Right renal pelvis (tissue), 4 donors: ENCODE measurements around the gene NCBP2. TPM values are rescaled to one million over a fixed set of nuclear protein-coding genes. Genes with fewer than 3 reads are reported as not detected.

Source experiments
- DNase-seq, 4 donors: peaks; one replicate each; pipeline ENCODE4 v3.0.0-alpha.2; 2013; ENCODE audit warnings: low read depth in 4 of 4, low spot score in 3 of 4, missing footprints in 1 of 4
- polyA plus RNA-seq, 4 donors: library from polyadenylated mRNA; unstranded; fragments of 120-200 nt; gene quantifications; one replicate each; pipeline ENCODE4 v1.2.1, GENCODE V29; 2013; ENCODE audit not compliant: insufficient read length in 4 of 4

NCBP2 gene
- polyA plus RNA-seq, 4 donors = 96.1 to 108 (median 103) TPM

DNA sequence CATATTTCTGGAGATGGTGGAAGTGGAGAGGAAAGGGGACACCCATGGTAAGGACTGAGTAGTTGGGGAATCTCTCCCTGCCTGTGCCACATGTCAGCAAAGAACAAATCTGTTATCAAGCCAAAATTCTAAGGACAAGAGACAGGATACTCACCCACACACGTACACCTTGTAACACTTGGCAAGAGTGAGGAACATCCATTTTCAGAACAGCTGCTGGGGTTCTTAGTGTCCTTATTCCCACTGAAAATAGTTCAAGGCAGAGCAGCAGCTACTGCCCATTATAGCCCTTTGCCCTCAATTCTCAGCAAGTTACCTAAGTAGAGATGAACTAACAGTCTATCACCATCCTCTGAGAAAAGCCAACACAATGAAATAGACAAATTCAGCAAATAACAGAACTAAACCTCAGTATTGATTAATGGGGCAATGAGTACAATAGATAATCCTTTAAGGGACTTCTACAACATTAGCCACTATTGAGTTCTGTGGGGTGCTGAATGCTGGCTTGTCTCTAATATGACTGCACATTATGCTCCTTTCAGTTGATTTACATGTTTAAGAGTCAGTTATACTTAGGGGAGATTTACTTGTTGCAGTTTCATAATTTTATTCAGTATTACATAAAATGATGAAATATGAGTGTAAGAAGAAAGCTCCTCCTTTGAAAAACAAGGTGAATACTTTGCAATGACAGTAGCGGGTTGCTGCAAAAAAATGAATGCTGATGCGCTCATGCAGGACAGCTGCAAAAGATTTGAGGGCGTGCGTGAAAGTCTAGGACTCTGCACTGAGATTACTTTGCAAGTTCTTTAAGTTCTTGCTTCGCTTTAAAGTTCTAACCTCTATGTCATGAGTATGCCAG, 52.3 kb downstream of the NCBP2 start:
- DNase-seq = no peak

DNA sequence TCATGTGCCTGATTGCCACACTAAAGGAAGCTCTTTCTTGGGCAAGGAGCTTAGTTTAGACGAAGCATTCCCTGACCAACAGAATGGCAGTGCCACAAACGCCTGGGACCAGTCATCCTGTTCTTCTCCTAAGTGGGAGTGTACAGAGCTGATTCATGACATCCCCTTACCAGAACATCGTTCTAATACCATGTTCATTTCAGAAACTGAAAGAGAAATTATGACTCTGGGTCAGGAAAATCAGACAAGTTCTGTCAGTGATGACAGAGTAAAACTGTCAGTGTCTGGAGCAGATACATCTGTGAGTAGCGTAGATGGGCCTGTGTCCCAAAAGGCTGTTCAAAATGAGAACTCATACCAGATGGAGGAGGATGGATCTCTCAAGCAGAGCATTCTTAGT, 56.2 kb downstream of the NCBP2 start:
- DNase-seq = no peak

Other genes with a start within 250 kb of the NCBP2 start
- gene CEP19, start 230.3 kb downstream of the NCBP2 start, polyA plus RNA-seq = 1 to 10 TPM; 5.6 to 6.5 (median 6.1) TPM
- 10 to 100 TPM; 32.1 to 35.1 (median 34.4) TPM for gene PIGX, start 230.2 kb downstream of the NCBP2 start, polyA plus RNA-seq
- 10 to 100 TPM; 70.8 to 83.7 (median 79.5) TPM for gene PAK2, start 202.7 kb downstream of the NCBP2 start, polyA plus RNA-seq
- gene SENP5, start 74.6 kb downstream of the NCBP2 start, polyA plus RNA-seq = 10 to 100 TPM; 16.3 to 20.9 (median 18.5) TPM
- gene PIGZ, start 26.3 kb upstream of the NCBP2 start, polyA plus RNA-seq = 1 to 10 TPM in 3 of 4 donors, under 1 TPM in 1; 0.67 to 2.3 (median 1.6) TPM
- 1 to 10 TPM; 2.1 to 3.2 (median 2.4) TPM for gene MELTF, start 87.3 kb upstream of the NCBP2 start, polyA plus RNA-seq